ENCODE results near the gene ELMO1.

ELMO1 gene

DNA sequence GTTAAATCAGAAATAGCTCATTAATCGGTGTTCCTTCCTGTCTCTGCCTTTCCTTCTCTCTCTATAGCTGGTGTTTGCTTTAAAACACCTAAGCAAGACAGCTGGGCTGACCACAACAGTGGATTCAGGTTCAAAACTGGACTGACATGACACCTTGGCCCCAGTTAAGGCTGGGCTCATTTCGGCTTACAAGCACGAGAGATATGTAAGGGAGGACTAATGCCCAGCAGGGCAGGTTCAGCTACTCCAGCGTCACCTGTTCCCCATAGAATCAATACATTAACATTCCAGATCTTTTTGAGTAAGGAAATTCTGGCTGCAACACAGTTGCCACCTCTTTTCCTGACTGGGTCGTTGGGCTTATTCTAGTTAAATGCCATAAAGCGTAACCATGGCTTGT is 401.4 kb downstream of the ELMO1 start:
- POLR2A ChIA-PET (ENCODE audit: low non-redundant PET): no interaction called here
- H3K27ac ChIP-seq: no peak overlapping the region
- DNase-seq (ENCODE audit: low spot score): no peak
- CTCF ChIA-PET: no interaction called here
- TF ChIP-seq, protein P1, sequence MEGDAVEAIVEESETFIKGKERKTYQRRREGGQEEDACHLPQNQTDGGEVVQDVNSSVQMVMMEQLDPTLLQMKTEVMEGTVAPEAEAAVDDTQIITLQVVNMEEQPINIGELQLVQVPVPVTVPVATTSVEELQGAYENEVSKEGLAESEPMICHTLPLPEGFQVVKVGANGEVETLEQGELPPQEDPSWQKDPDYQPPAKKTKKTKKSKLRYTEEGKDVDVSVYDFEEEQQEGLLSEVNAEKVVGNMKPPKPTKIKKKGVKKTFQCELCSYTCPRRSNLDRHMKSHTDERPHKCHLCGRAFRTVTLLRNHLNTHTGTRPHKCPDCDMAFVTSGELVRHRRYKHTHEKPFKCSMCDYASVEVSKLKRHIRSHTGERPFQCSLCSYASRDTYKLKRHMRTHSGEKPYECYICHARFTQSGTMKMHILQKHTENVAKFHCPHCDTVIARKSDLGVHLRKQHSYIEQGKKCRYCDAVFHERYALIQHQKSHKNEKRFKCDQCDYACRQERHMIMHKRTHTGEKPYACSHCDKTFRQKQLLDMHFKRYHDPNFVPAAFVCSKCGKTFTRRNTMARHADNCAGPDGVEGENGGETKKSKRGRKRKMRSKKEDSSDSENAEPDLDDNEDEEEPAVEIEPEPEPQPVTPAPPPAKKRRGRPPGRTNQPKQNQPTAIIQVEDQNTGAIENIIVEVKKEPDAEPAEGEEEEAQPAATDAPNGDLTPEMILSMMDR (conservative IDR thresholded peaks at IDR 0.05; ENCODE audit: low read depth): no peak

DNA sequence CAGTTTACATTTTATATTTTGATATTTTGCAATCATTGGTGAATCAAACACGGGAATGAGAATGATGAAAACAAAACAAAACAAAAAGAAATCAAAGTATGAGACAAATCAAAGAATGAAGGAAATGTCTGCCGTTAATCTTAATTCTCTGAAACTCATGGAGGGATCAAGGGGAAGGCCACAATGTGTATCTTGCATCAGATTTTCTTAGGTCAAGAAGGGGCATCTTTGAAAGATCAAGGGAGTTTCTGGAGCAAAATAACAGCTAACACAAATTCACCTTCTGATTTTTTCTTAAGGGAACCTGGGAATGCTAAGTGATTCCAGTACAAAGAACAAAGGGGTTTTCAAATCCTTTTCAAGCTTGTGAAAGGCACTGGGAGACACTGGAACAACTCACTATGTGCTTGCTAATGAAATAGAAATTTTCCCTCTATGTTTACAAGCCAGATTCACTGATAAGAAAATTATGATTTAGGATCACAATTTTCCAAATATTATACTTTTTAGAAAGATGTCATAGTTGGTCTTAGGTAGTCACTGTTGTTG is 402.1 kb downstream of the ELMO1 start:
- TF ChIP-seq, protein P1 (conservative IDR thresholded peaks at IDR 0.05; ENCODE audit: low read depth): no peak
- ChIA-PET CTCF (interaction anchor here (0.6 kb wide), 1 partner anchor 28 kb away, joined by 3 read pairs; no protein-coding TSS in a partner anchor), POLR2A (ENCODE audit: low non-redundant PET) (no interaction called here)
- H3K27ac ChIP-seq: no peak overlapping the region
- DNase-seq (ENCODE audit: low spot score): no peak

GRCh38 chr7:37045681-37046179 is 402.9 kb downstream of the ELMO1 start:
- ChIA-PET POLR2A (ENCODE audit: low non-redundant PET) (no interaction called here), CTCF (no interaction called here)
- no peak overlapping the region for H3K27ac ChIP-seq
- TF ChIP-seq, protein P1 (conservative IDR thresholded peaks at IDR 0.05; ENCODE audit: low read depth): no peak
- DNase-seq (ENCODE audit: low spot score): no peak

- H3K27ac ChIP-seq: no peak overlapping the region
- ChIA-PET CTCF (interaction anchor here (1.0 kb wide), 1 partner anchor 33 kb away, joined by 8 read pairs; no protein-coding TSS in a partner anchor), POLR2A (ENCODE audit: low non-redundant PET) (no interaction called here)
- TF ChIP-seq, protein P1 (conservative IDR thresholded peaks at IDR 0.05; ENCODE audit: low read depth): no peak
- DNase-seq (ENCODE audit: low spot score): no peak
Observed at GRCh38 chr7:37041461-37041860, 407.2 kb downstream of the ELMO1 start.

GRCh38 chr7:37040330-37040729 is 408.3 kb downstream of the ELMO1 start:
- POLR2A ChIA-PET (ENCODE audit: low non-redundant PET): no interaction called here
- CTCF ChIA-PET: interaction anchor here (0.6 to 1.0 kb wide), 3 partner anchors 24 to 420 kb away, joined by 3 to 8 read pairs (median 5); no protein-coding TSS in a partner anchor
- TF ChIP-seq, protein P1 (conservative IDR thresholded peaks at IDR 0.05; ENCODE audit: low read depth): no peak
- no peak overlapping the region for H3K27ac ChIP-seq
- peak; percentile 16 for DNase-seq (ENCODE audit: low spot score)

DNA sequence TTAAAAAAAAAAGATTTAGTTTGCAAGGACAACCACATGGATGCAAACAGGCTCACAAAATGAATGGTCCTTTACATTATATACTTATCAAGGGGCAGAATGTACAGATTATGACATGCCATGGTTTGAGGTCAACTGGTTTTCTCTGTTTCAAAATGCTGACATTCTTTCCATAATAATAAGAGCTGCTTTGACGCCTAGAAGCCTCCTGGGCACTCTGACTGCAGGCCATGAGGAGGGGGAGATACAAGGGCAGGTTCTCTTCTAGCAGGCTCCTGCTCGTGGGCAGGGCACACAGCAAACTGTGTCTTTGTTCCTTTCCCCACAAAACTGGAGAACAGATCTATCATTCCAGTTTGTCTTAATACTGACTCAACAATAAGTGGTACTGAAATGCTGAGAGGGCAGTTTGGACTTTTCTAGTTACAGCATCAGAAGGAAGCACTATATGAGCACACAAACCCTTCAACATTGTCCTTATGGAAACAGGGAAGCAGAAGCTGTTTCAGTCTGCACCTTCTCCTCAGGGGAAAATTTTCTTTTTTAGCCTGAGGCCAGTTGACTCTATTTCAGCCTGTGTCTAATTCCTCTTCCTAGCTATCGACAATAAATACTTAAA is 409.4 kb downstream of the ELMO1 start:
- ChIA-PET CTCF (no interaction called here), POLR2A (ENCODE audit: low non-redundant PET) (no interaction called here)
- H3K27ac ChIP-seq: no peak overlapping the region
- TF ChIP-seq, protein P1 (conservative IDR thresholded peaks at IDR 0.05; ENCODE audit: low read depth): no peak
- DNase-seq (ENCODE audit: low spot score): no peak
